ENCODE measurements around the gene LMBRD2. TPM values are rescaled to one million over a fixed set of nuclear protein-coding genes. Genes with fewer than 3 reads are reported as not detected.

Gene LMBRD2
- polyA plus RNA-seq, 4 donors, result 1.6 to 23.5 (median 3.5) TPM

GRCh38 chr5:36058776-36059175 is 92.9 kb downstream of the LMBRD2 start:
- Histone ChIP-seq H3K27me3 (ENCODE audit: control insufficient read depth in 3 of 3, insufficient read depth in 3 of 3, low read length in 3 of 3) (peaks cover 0 to 3% (median 0%) of the 10 kb centered on the region in 3 donors), H3K4me3 (ENCODE audit: low read depth in 1 of 3, low read length in 3 of 3) (no peak overlapping the region), H3K9me3 (ENCODE audit: control insufficient read depth in 2 of 2, insufficient read depth in 1 of 2, low read depth in 1 of 2, low read length in 1 of 2) (no peaks in the 10 kb centered on the region), H3K27ac (ENCODE audit: low read depth in 1 of 3, low read length in 2 of 3) (no peak overlapping the region), H3K36me3 (ENCODE audit: control insufficient read depth in 3 of 3, insufficient read depth in 2 of 3, low read depth in 1 of 3, low read length in 3 of 3) (no peaks in the 10 kb centered on the region), H3K4me1 (ENCODE audit: control insufficient read depth in 3 of 3, insufficient read depth in 2 of 3, low read depth in 1 of 3, low read length in 2 of 3) (no peaks in the 10 kb centered on the region)
- DNase-seq (no peak), FAIRE-seq (no peak)
- WGBS, 3 donors, result 85 to 88% (median 85%) methylated on average over 2 of the region's 2 CpGs

GRCh38 chr5:36057386-36057785 is 94.3 kb downstream of the LMBRD2 start:
- Histone ChIP-seq H3K9me3 (ENCODE audit: control insufficient read depth in 2 of 2, insufficient read depth in 1 of 2, low read depth in 1 of 2, low read length in 1 of 2) (no peaks in the 10 kb centered on the region), H3K4me1 (ENCODE audit: control insufficient read depth in 3 of 3, insufficient read depth in 2 of 3, low read depth in 1 of 3, low read length in 2 of 3) (no peaks in the 10 kb centered on the region), H3K36me3 (ENCODE audit: control insufficient read depth in 3 of 3, insufficient read depth in 2 of 3, low read depth in 1 of 3, low read length in 3 of 3) (no peaks in the 10 kb centered on the region), H3K4me3 (ENCODE audit: low read depth in 1 of 3, low read length in 3 of 3) (no peak overlapping the region), H3K27ac (ENCODE audit: low read depth in 1 of 3, low read length in 2 of 3) (no peak overlapping the region), H3K27me3 (ENCODE audit: control insufficient read depth in 3 of 3, insufficient read depth in 3 of 3, low read length in 3 of 3) (no peaks in the 10 kb centered on the region)
- DNase-seq (no peak), FAIRE-seq (no peak)
- WGBS, 3 donors, result 66 to 73% (median 68%) methylated on average over 2 of the region's 2 CpGs

- no peaks in the 10 kb centered on the region for H3K4me1 ChIP-seq (ENCODE audit: control insufficient read depth in 3 of 3, insufficient read depth in 2 of 3, low read depth in 1 of 3, low read length in 2 of 3)
- no peak for DNase-seq
- no peak overlapping the region for H3K4me3 ChIP-seq (ENCODE audit: low read depth in 1 of 3, low read length in 3 of 3)
- H3K9me3 ChIP-seq (ENCODE audit: control insufficient read depth in 2 of 2, insufficient read depth in 1 of 2, low read depth in 1 of 2, low read length in 1 of 2), result no peaks in the 10 kb centered on the region
- no peak for FAIRE-seq
- H3K36me3 ChIP-seq (ENCODE audit: control insufficient read depth in 3 of 3, insufficient read depth in 2 of 3, low read depth in 1 of 3, low read length in 3 of 3), result no peaks in the 10 kb centered on the region
- no peak overlapping the region for H3K27ac ChIP-seq (ENCODE audit: low read depth in 1 of 3, low read length in 2 of 3)
- no peaks in the 10 kb centered on the region for H3K27me3 ChIP-seq (ENCODE audit: control insufficient read depth in 3 of 3, insufficient read depth in 3 of 3, low read length in 3 of 3)
- 72 to 78% (median 72%) methylated on average over 5 of the region's 5 CpGs for WGBS, 3 donors
Measured at GRCh38 chr5:36056422-36056821, 95.3 kb downstream of the LMBRD2 start.

GRCh38 chr5:36055984-36056383 is 95.7 kb downstream of the LMBRD2 start:
- no peak overlapping the region for H3K4me3 ChIP-seq (ENCODE audit: low read depth in 1 of 3, low read length in 3 of 3)
- H3K36me3 ChIP-seq (ENCODE audit: control insufficient read depth in 3 of 3, insufficient read depth in 2 of 3, low read depth in 1 of 3, low read length in 3 of 3), result no peaks in the 10 kb centered on the region
- 72 to 79% (median 77%) methylated on average over 5 of the region's 5 CpGs for WGBS, 3 donors
- FAIRE-seq (no peak), DNase-seq (no peak)
- no peaks in the 10 kb centered on the region for H3K4me1 ChIP-seq (ENCODE audit: control insufficient read depth in 3 of 3, insufficient read depth in 2 of 3, low read depth in 1 of 3, low read length in 2 of 3)
- no peaks in the 10 kb centered on the region for H3K9me3 ChIP-seq (ENCODE audit: control insufficient read depth in 2 of 2, insufficient read depth in 1 of 2, low read depth in 1 of 2, low read length in 1 of 2)
- H3K27me3 ChIP-seq (ENCODE audit: control insufficient read depth in 3 of 3, insufficient read depth in 3 of 3, low read length in 3 of 3), result no peaks in the 10 kb centered on the region
- H3K27ac ChIP-seq (ENCODE audit: low read depth in 1 of 3, low read length in 2 of 3), result no peak overlapping the region

- Histone ChIP-seq H3K4me3 (ENCODE audit: low read depth in 1 of 3, low read length in 3 of 3) (no peak overlapping the region), H3K4me1 (ENCODE audit: control insufficient read depth in 3 of 3, insufficient read depth in 2 of 3, low read depth in 1 of 3, low read length in 2 of 3) (no peaks in the 10 kb centered on the region), H3K9me3 (ENCODE audit: control insufficient read depth in 2 of 2, insufficient read depth in 1 of 2, low read depth in 1 of 2, low read length in 1 of 2) (no peaks in the 10 kb centered on the region), H3K27me3 (ENCODE audit: control insufficient read depth in 3 of 3, insufficient read depth in 3 of 3, low read length in 3 of 3) (no peaks in the 10 kb centered on the region), H3K36me3 (ENCODE audit: control insufficient read depth in 3 of 3, insufficient read depth in 2 of 3, low read depth in 1 of 3, low read length in 3 of 3) (no peaks in the 10 kb centered on the region), H3K27ac (ENCODE audit: low read depth in 1 of 3, low read length in 2 of 3) (no peak overlapping the region)
- no peak for DNase-seq
- WGBS, 3 donors, result 73 to 77% (median 77%) methylated on average over 3 of the region's 3 CpGs
- FAIRE-seq, result no peak
Measured at GRCh38 chr5:36054647-36055046, 97.0 kb downstream of the LMBRD2 start.

GRCh38 chr5:36052538-36052937 is 99.1 kb downstream of the LMBRD2 start:
- no peak for FAIRE-seq
- H3K27me3 ChIP-seq (ENCODE audit: control insufficient read depth in 3 of 3, insufficient read depth in 3 of 3, low read length in 3 of 3), result no peaks in the 10 kb centered on the region
- no peak for DNase-seq
- H3K36me3 ChIP-seq (ENCODE audit: control insufficient read depth in 3 of 3, insufficient read depth in 2 of 3, low read depth in 1 of 3, low read length in 3 of 3), result no peaks in the 10 kb centered on the region
- H3K4me1 ChIP-seq (ENCODE audit: control insufficient read depth in 3 of 3, insufficient read depth in 2 of 3, low read depth in 1 of 3, low read length in 2 of 3), result no peaks in the 10 kb centered on the region
- no peaks in the 10 kb centered on the region for H3K9me3 ChIP-seq (ENCODE audit: control insufficient read depth in 2 of 2, insufficient read depth in 1 of 2, low read depth in 1 of 2, low read length in 1 of 2)
- no peak overlapping the region for H3K4me3 ChIP-seq (ENCODE audit: low read depth in 1 of 3, low read length in 3 of 3)
- no peak overlapping the region for H3K27ac ChIP-seq (ENCODE audit: low read depth in 1 of 3, low read length in 2 of 3)

- peak; percentile 23 for FAIRE-seq
Measured at GRCh38 chr5:36049949-36050348, 101.7 kb downstream of the LMBRD2 start.

More at GRCh38 chr5:36049949-36050348, 101.7 kb downstream of the LMBRD2 start:
- Histone ChIP-seq H3K27me3 (ENCODE audit: control insufficient read depth in 3 of 3, insufficient read depth in 3 of 3, low read length in 3 of 3) (no peaks in the 10 kb centered on the region), H3K4me1 (ENCODE audit: control insufficient read depth in 3 of 3, insufficient read depth in 2 of 3, low read depth in 1 of 3, low read length in 2 of 3) (no peaks in the 10 kb centered on the region), H3K9me3 (ENCODE audit: control insufficient read depth in 2 of 2, insufficient read depth in 1 of 2, low read depth in 1 of 2, low read length in 1 of 2) (no peaks in the 10 kb centered on the region), H3K27ac (ENCODE audit: low read depth in 1 of 3, low read length in 2 of 3) (no peak overlapping the region), H3K4me3 (ENCODE audit: low read depth in 1 of 3, low read length in 3 of 3) (no peak overlapping the region), H3K36me3 (ENCODE audit: control insufficient read depth in 3 of 3, insufficient read depth in 2 of 3, low read depth in 1 of 3, low read length in 3 of 3) (no peaks in the 10 kb centered on the region)
- no peak for DNase-seq
- WGBS, 3 donors, result 79 to 94% (median 81%) methylated on average over 4 of the region's 4 CpGs

Other genes starting within 250 kb of the LMBRD2 start
- under 1 TPM in 1 of 4 donors, not detected in 3; 0.55 TPM for gene CAPSL, start 213.3 kb downstream of the LMBRD2 start, polyA plus RNA-seq
- 100 to 1,000 TPM in 1 of 4 donors, 1 to 10 TPM in 3; 1.3 to 180 (median 1.9) TPM for gene UGT3A1, start 160.5 kb downstream of the LMBRD2 start, polyA plus RNA-seq
- 1 to 10 TPM in 1 of 4 donors, under 1 TPM in 1, not detected in 2; 0.42 to 6.9 TPM for gene UGT3A2, start 85.0 kb downstream of the LMBRD2 start, polyA plus RNA-seq
- gene SKP2, start 224 bp upstream of the LMBRD2 start, polyA plus RNA-seq, result 10 to 100 TPM in 2 of 4 donors, 1 to 10 TPM in 2; 1.4 to 73.0 (median 7.9) TPM
- gene NADK2, start 90.0 kb upstream of the LMBRD2 start, polyA plus RNA-seq, result 10 to 100 TPM; 13.0 to 59.1 (median 14.2) TPM
- gene RANBP3L, start 150.0 kb upstream of the LMBRD2 start, polyA plus RNA-seq, result under 1 TPM in 2 of 4 donors, not detected in 2; 0.25 to 0.31 TPM